A549 (cell line): ENCODE data around the gene KIAA2012.

Source experiments
- BHLHE40 ChIP-seq: IDR thresholded peaks from 2 replicates; pipeline ENCODE4 v1.6.1; 2012; ENCODE audit warnings: low read depth, low read length, inconsistent platforms
- CBX8 ChIP-seq: fragments of 200-600 bp; sonication (generic); IDR thresholded peaks from 2 replicates; pipeline ENCODE4 v1.6.1; 2016
- CEBPB ChIP-seq, 2 experiments: fragments of >200 bp in 1 of 2; sonication (Bioruptor Twin) in 1 of 2; formaldehyde crosslinking in 1 of 2; IDR thresholded peaks; 2 replicates each; pipeline ENCODE4 v1.6.1; 2012 to 2016
- FOSL2 ChIP-seq, 2 experiments: fragments of 450-650 bp in 1 of 2; fragments of >200 bp in 1 of 2; sonication (Bioruptor Twin) in 1 of 2; formaldehyde crosslinking; IDR thresholded peaks; 2 replicates each; pipeline versions ENCODE4 v1.5.0 to v1.6.1; 2016 to 2020; ENCODE audit warnings: mild to moderate bottlenecking in 1 of 2, moderate library complexity in 1 of 2
- JUN ChIP-seq, 2 experiments: fragments of >200 bp; sonication (Bioruptor Twin); formaldehyde crosslinking; IDR thresholded peaks; 2 replicates in 1 of 2; 3 replicates in 1 of 2; pipeline ENCODE4 v1.6.1; 2016 to 2017
- KDM5A ChIP-seq: fragments of 200-600 bp; sonication (generic); IDR thresholded peaks from 2 replicates; pipeline ENCODE4 v1.6.1; 2016; ENCODE audit warnings: antibody characterized with exemption, mild to moderate bottlenecking
- MAFK ChIP-seq: fragments of 450-650 bp; IDR thresholded peaks from 2 replicates; pipeline ENCODE4 v1.6.1; 2014; ENCODE audit not compliant: partially characterized antibody
- MAZ ChIP-seq: fragments of 150-350 bp; IDR thresholded peaks from 2 replicates; pipeline ENCODE4 v1.6.1; 2014; ENCODE audit warnings: antibody characterized with exemption, low read depth, low read length, borderline replicate concordance
- POLR2A ChIP-seq: IDR thresholded peaks from 2 replicates; pipeline ENCODE4 v1.6.1; 2012; ENCODE audit warnings: mild to moderate bottlenecking, low read length
- RCOR1 ChIP-seq: fragments of 150-350 bp; IDR thresholded peaks from 2 replicates; pipeline ENCODE4 v1.6.1; 2014; ENCODE audit warnings: antibody characterized with exemption, low read length, low read depth
- RNF2 ChIP-seq: fragments of 200-600 bp; sonication (generic); IDR thresholded peaks from 2 replicates; pipeline ENCODE4 v1.6.1; 2016; ENCODE audit warnings: low read depth, mild to moderate bottlenecking, antibody characterized with exemption, moderate library complexity, borderline replicate concordance
- ZFP36 ChIP-seq: fragments of 450-650 bp; IDR thresholded peaks from 2 replicates; pipeline ENCODE4 v1.6.1; 2014; ENCODE audit warnings: borderline replicate concordance; ENCODE audit not compliant: partially characterized antibody
- TF ChIP-seq, protein P1 (sequence below): fragments of >200 bp; sonication (Bioruptor Twin); formaldehyde crosslinking; IDR thresholded peaks from 3 replicates; pipeline ENCODE4 v1.5.1; 2016

DNA sequence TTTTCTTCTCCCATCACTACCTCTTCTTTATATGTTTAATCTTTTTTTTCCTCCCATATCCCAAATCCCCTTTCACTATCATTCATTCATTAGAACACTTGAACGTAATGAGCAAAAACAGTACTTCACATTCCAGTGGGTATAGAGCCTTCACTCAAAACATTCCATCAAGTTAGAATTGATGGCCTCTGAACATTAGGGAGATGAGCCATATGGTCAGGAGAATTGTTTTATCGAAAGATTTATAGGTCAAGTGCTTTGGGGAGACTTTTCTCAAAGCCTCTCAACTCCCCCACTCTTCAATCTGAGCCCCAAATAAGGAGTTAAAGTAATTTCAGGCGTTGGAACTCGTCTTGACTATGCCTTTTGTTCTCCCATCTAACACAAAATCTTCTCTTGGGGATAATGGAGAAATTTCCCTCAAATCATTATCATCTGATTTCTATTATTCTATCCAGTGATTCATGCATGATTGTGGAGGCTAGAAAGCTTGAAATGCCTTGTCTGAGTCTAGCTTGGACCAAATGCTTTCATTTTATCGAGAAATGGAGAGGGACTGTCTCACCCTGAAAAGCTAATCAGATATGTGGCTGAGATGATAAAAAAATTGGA is 79.2 kb downstream of the KIAA2012 start:
- TF ChIP-seq MAFK (no peak), ZFP36 (no peak), POLR2A (no peak), JUN (IDR thresholded peaks at IDR 0.05) (no peak), CEBPB (IDR thresholded peaks at IDR 0.05) (no peak), KDM5A (no peak), CBX8 (no peak), FOSL2 (IDR thresholded peaks at IDR 0.05) (no peak), FOSL2 (CRISPR knock-in tag; IDR thresholded peaks at IDR 0.05) (no peak), RCOR1 (no peak), RNF2 (no peak), BHLHE40 (no peak), MAZ (no peak)
- TF ChIP-seq, protein P1, sequence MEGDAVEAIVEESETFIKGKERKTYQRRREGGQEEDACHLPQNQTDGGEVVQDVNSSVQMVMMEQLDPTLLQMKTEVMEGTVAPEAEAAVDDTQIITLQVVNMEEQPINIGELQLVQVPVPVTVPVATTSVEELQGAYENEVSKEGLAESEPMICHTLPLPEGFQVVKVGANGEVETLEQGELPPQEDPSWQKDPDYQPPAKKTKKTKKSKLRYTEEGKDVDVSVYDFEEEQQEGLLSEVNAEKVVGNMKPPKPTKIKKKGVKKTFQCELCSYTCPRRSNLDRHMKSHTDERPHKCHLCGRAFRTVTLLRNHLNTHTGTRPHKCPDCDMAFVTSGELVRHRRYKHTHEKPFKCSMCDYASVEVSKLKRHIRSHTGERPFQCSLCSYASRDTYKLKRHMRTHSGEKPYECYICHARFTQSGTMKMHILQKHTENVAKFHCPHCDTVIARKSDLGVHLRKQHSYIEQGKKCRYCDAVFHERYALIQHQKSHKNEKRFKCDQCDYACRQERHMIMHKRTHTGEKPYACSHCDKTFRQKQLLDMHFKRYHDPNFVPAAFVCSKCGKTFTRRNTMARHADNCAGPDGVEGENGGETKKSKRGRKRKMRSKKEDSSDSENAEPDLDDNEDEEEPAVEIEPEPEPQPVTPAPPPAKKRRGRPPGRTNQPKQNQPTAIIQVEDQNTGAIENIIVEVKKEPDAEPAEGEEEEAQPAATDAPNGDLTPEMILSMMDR, result no peak
